Astrocyte of the hippocampus (primary cell): Measurements from ENCODE around the gene VWA8.
"Not testable (repeated sequence)": the region's sequence is repeated elsewhere in the genome, so short reads cannot be mapped to it uniquely, and the experiment has no call there.

ENCODE experiments used
- DNase-seq: peaks from one replicate; pipeline ENCODE4 v3.0.0; 2011; ENCODE audit warnings: low read depth, low spot score

Gene VWA8

GRCh38 chr13:41854758-41855157, 106.2 kb downstream of the VWA8 start:
- peak; percentile 9 for DNase-seq

- DNase-seq, result no peak
Observed at GRCh38 chr13:41851351-41851750, 109.6 kb downstream of the VWA8 start.

GRCh38 chr13:41848435-41849255, 112.3 kb downstream of the VWA8 start:
- DNase-seq, result peak; percentile 69

GRCh38 chr13:41847216-41847615, 113.7 kb downstream of the VWA8 start:
- no peak for DNase-seq

GRCh38 chr13:41842036-41842620, 118.8 kb downstream of the VWA8 start:
- peak; percentile 53 for DNase-seq

GRCh38 chr13:41837629-41838028, 123.3 kb downstream of the VWA8 start:
- DNase-seq, result no peak

GRCh38 chr13:41835871-41836270, 125.0 kb downstream of the VWA8 start:
- no peak for DNase-seq

- DNase-seq, result not testable (repeated sequence)
Observed at GRCh38 chr13:41834697-41835096, 126.2 kb downstream of the VWA8 start.

GRCh38 chr13:41833831-41834230, 127.1 kb downstream of the VWA8 start:
- no peak for DNase-seq

- DNase-seq, result peak; percentile 15
Observed at GRCh38 chr13:41833201-41833600, 127.7 kb downstream of the VWA8 start.

GRCh38 chr13:41827507-41828213, 133.2 kb downstream of the VWA8 start:
- peak; percentile 77 for DNase-seq

GRCh38 chr13:41825691-41826090, 135.2 kb downstream of the VWA8 start:
- DNase-seq, result no peak

- no peak for DNase-seq
Observed at GRCh38 chr13:41823476-41823875, 137.4 kb downstream of the VWA8 start.

- DNase-seq, result no peak
Observed at GRCh38 chr13:41822560-41822959, 138.3 kb downstream of the VWA8 start.

GRCh38 chr13:41821238-41821594, 139.7 kb downstream of the VWA8 start:
- DNase-seq, result no peak

- no peak for DNase-seq
Observed at GRCh38 chr13:41820581-41821237, 140.2 kb downstream of the VWA8 start.

- no peak for DNase-seq
Observed at GRCh38 chr13:41816057-41816456, 144.9 kb downstream of the VWA8 start.

- peak; percentile 30 for DNase-seq
Observed at GRCh38 chr13:41813426-41813825, 147.5 kb downstream of the VWA8 start.

GRCh38 chr13:41812851-41813250, 148.1 kb downstream of the VWA8 start:
- DNase-seq, result no peak

GRCh38 chr13:41812237-41812636, 148.7 kb downstream of the VWA8 start:
- DNase-seq, result no peak

- DNase-seq, result no peak
Observed at GRCh38 chr13:41811588-41812021, 149.3 kb downstream of the VWA8 start.

GRCh38 chr13:41809962-41810361, 150.9 kb downstream of the VWA8 start:
- DNase-seq, result no peak
